GM10266 (cell line): ENCODE measurements around the gene SORCS2.

ENCODE experiments used
- DNase-seq: peaks from one replicate; pipeline ENCODE4 v3.0.0; 2012; ENCODE audit errors: extremely low spot score
- CTCF ChIP-seq: IDR thresholded peaks from 2 replicates; pipeline ENCODE4 v1.5.1; 2012; ENCODE audit warnings: mild to moderate bottlenecking, low read depth; ENCODE audit not compliant: control insufficient read depth, insufficient read depth; ENCODE audit errors: missing control alignments

SORCS2 gene

GRCh38 chr4:7235030-7235380 lies 42.7 kb downstream of the SORCS2 start:
- DNase-seq = no peak

GRCh38 chr4:7236847-7237246 lies 44.5 kb downstream of the SORCS2 start:
- TF ChIP-seq CTCF = no peak
- DNase-seq = no peak

More at GRCh38 chr4:7235030-7235380, 42.7 kb downstream of the SORCS2 start:
- no peak for TF ChIP-seq CTCF

GRCh38 chr4:7237873-7238272 lies 45.5 kb downstream of the SORCS2 start:
- no peak for DNase-seq
- TF ChIP-seq CTCF = no peak

GRCh38 chr4:7238300-7238960 lies 46.1 kb downstream of the SORCS2 start:
- TF ChIP-seq CTCF = no peak
- no peak for DNase-seq

GRCh38 chr4:7239101-7239820 lies 46.9 kb downstream of the SORCS2 start:
- no peak for DNase-seq
- no peak for TF ChIP-seq CTCF

GRCh38 chr4:7239844-7240243 lies 47.5 kb downstream of the SORCS2 start:
- no peak for DNase-seq
- no peak for TF ChIP-seq CTCF

- no peak for TF ChIP-seq CTCF
- DNase-seq = no peak
Observed at GRCh38 chr4:7240306-7240705, 48.0 kb downstream of the SORCS2 start.
